ENCODE data around the gene AEBP2.

DNA sequence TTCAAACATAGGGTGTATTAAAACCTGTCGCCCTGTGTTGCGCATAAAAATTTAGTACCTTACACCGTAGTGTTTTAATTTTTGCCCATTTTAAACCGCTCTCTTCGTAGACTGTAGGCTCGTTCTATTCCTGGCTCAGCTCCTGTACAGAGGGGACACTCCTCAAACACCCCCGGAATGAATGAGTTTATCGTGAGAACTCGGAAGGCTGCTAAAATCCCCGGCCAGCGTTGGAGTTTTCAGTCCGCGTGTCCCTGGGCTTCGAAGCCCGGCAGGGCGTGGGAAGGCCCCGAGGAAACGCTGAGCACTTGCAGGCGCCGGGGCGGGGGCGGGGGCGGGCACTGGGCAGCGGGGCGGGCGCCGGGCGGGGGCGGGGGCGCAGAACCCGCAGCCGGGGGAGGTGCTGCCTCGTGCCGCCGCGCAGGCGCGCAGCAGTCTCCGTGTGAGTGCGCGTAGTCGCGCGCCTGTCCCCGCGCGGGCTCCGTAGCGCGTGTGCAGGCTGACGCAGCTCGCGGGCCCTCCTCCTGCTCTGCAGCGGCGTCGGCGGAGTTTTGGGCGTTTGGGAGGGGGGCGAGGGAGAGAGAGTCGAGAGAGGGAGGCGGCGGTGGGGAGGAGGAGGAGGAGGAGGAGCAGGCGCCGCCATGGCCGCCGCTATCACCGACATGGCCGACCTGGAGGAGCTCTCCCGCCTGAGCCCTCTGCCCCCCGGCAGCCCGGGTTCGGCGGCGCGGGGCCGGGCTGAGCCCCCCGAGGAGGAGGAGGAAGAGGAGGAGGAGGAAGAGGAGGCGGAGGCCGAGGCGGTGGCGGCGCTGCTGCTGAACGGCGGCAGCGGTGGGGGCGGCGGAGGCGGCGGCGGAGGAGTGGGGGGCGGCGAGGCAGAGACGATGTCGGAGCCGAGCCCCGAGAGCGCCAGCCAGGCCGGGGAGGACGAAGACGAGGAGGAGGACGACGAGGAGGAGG, at the start of gene AEBP2:
- TF ChIP-seq, protein P1, sequence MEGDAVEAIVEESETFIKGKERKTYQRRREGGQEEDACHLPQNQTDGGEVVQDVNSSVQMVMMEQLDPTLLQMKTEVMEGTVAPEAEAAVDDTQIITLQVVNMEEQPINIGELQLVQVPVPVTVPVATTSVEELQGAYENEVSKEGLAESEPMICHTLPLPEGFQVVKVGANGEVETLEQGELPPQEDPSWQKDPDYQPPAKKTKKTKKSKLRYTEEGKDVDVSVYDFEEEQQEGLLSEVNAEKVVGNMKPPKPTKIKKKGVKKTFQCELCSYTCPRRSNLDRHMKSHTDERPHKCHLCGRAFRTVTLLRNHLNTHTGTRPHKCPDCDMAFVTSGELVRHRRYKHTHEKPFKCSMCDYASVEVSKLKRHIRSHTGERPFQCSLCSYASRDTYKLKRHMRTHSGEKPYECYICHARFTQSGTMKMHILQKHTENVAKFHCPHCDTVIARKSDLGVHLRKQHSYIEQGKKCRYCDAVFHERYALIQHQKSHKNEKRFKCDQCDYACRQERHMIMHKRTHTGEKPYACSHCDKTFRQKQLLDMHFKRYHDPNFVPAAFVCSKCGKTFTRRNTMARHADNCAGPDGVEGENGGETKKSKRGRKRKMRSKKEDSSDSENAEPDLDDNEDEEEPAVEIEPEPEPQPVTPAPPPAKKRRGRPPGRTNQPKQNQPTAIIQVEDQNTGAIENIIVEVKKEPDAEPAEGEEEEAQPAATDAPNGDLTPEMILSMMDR (IDR thresholded peaks at IDR 0.05): peak in 1 of 6 experiments; percentile 11
- peak in 1 of 2 donors; percentile 72 for TF ChIP-seq POLR2A (IDR thresholded peaks at IDR 0.05)
